Hepatocyte (in vitro differentiated cells): ENCODE data around the gene EVI2A.

Source experiments
- EZH2 ChIP-seq: fragments of 200-600 bp; sonication (generic); IDR thresholded peaks from 2 replicates; pipeline ENCODE4 v1.6.1; 2016; ENCODE audit warnings: antibody characterized with exemption, mild to moderate bottlenecking, borderline replicate concordance
- TF ChIP-seq, protein P1 (sequence below): fragments of 200-600 bp; sonication (generic); IDR thresholded peaks from 2 replicates; pipeline ENCODE4 v1.5.1; 2016; ENCODE audit warnings: antibody characterized with exemption, mild to moderate bottlenecking; ENCODE audit not compliant: poor library complexity

GRCh38 chr17:31279401-31279800, 42.0 kb downstream of the EVI2A start:
- TF ChIP-seq, protein P1, sequence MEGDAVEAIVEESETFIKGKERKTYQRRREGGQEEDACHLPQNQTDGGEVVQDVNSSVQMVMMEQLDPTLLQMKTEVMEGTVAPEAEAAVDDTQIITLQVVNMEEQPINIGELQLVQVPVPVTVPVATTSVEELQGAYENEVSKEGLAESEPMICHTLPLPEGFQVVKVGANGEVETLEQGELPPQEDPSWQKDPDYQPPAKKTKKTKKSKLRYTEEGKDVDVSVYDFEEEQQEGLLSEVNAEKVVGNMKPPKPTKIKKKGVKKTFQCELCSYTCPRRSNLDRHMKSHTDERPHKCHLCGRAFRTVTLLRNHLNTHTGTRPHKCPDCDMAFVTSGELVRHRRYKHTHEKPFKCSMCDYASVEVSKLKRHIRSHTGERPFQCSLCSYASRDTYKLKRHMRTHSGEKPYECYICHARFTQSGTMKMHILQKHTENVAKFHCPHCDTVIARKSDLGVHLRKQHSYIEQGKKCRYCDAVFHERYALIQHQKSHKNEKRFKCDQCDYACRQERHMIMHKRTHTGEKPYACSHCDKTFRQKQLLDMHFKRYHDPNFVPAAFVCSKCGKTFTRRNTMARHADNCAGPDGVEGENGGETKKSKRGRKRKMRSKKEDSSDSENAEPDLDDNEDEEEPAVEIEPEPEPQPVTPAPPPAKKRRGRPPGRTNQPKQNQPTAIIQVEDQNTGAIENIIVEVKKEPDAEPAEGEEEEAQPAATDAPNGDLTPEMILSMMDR: no peak
- TF ChIP-seq EZH2: no peak
